SK-N-SH treated with all-trans-retinoic acid at 6 μM for 48 hours (cell line): ENCODE results near the gene BMPR2.
"Not testable (repeated sequence)": the region's sequence is repeated elsewhere in the genome, so short reads cannot be mapped to it uniquely, and the experiment has no call there.

Experiments
- ATAC-seq: fragments of 200-7000 bp; cut with Tn5 transposase; 3 replicates; pipeline ENCODE4 v1.9.1; 2020; ENCODE audit warnings: mild to moderate bottlenecking, moderate library complexity
- BACH2 ChIP-seq: fragments of 250-450 bp; sonication (Bioruptor Pico); IDR thresholded peaks from 2 replicates; pipeline ENCODE4 v1.9.0; 2021; ENCODE audit warnings: mild to moderate bottlenecking, borderline replicate concordance
- CREB5 ChIP-seq: fragments of 250-450 bp; sonication (Bioruptor Pico); IDR thresholded peaks from 2 replicates; pipeline ENCODE4 v1.5.1; 2020; ENCODE audit warnings: low read depth, mild to moderate bottlenecking, moderate library complexity
- CSRNP3 ChIP-seq: fragments of 250-450 bp; sonication (Bioruptor Pico); IDR thresholded peaks from 2 replicates; pipeline ENCODE4 v1.5.1; 2021; ENCODE audit warnings: mild to moderate bottlenecking, moderate library complexity
- ISL1 ChIP-seq: fragments of 250-450 bp; sonication (Bioruptor Pico); IDR thresholded peaks from 2 replicates; pipeline ENCODE4 v2.1.2; 2022; ENCODE audit warnings: mild to moderate bottlenecking, moderate library complexity
- PATZ1 ChIP-seq: fragments of 250-450 bp; sonication (Bioruptor Pico); IDR thresholded peaks from 2 replicates; pipeline ENCODE4 v1.8.0; 2020; ENCODE audit warnings: mild to moderate bottlenecking, moderate library complexity, borderline replicate concordance
- POU6F1 ChIP-seq: fragments of 250-450 bp; sonication (Bioruptor Pico); IDR thresholded peaks from 2 replicates; pipeline ENCODE4 v1.8.0; 2021; ENCODE audit warnings: low read depth, mild to moderate bottlenecking, moderate library complexity, borderline replicate concordance
- PPARA ChIP-seq: fragments of 250-450 bp; sonication (Bioruptor Pico); IDR thresholded peaks from 2 replicates; pipeline ENCODE4 v1.5.0; 2020; ENCODE audit warnings: mild to moderate bottlenecking, borderline replicate concordance
- RARB ChIP-seq: fragments of 250-450 bp; sonication (Bioruptor Pico); IDR thresholded peaks from 2 replicates; pipeline ENCODE4 v1.8.0; 2021; ENCODE audit warnings: mild to moderate bottlenecking, moderate library complexity
- TCF4 ChIP-seq: fragments of 250-450 bp; sonication (Bioruptor Pico); IDR thresholded peaks from 2 replicates; pipeline ENCODE4 v1.8.0; 2021; ENCODE audit warnings: mild to moderate bottlenecking, moderate library complexity, borderline replicate concordance
- TOX ChIP-seq: fragments of 250-450 bp; sonication (Bioruptor Pico); IDR thresholded peaks from 2 replicates; pipeline ENCODE4 v1.8.0; 2021; ENCODE audit warnings: mild to moderate bottlenecking, moderate library complexity, borderline replicate concordance
- TSHZ2 ChIP-seq: fragments of 250-450 bp; sonication (Bioruptor Pico); IDR thresholded peaks from 2 replicates; pipeline ENCODE4 v1.5.0; 2020; ENCODE audit warnings: mild to moderate bottlenecking, moderate library complexity
- ZNF565 ChIP-seq: fragments of 450-650 bp; formaldehyde crosslinking; conservative IDR thresholded peaks from 2 replicates; pipeline ENCODE4 v1.5.0; 2020; ENCODE audit warnings: low read depth, mild to moderate bottlenecking, moderate library complexity
- ZNF70 ChIP-seq: fragments of 450-650 bp; formaldehyde crosslinking; IDR thresholded peaks from 2 replicates; pipeline ENCODE4 v1.5.0; 2020; ENCODE audit warnings: mild to moderate bottlenecking, moderate library complexity
- ZNF8 ChIP-seq: fragments of 450-650 bp; formaldehyde crosslinking; IDR thresholded peaks from 2 replicates; pipeline ENCODE4 v1.5.0; 2020; ENCODE audit warnings: mild to moderate bottlenecking, moderate library complexity

BMPR2 gene

GRCh38 chr2:202495230-202495604 is 119.1 kb downstream of the BMPR2 start:
- TF ChIP-seq CSRNP3 (CRISPR knock-in tag), result no peak
- TF ChIP-seq BACH2 (CRISPR knock-in tag), result no peak
- no peak for TF ChIP-seq CREB5 (CRISPR knock-in tag)
- no peak for TF ChIP-seq RARB
- TF ChIP-seq PPARA (CRISPR knock-in tag), result no peak
- TF ChIP-seq ZNF70 (CRISPR knock-in tag), result no peak
- no peak for ATAC-seq

- ATAC-seq, result not testable (repeated sequence)
Observed at GRCh38 chr2:202496835-202497472, 120.8 kb downstream of the BMPR2 start.

- ATAC-seq, result not testable (repeated sequence)
Observed at GRCh38 chr2:202497473-202497866, 121.3 kb downstream of the BMPR2 start.

GRCh38 chr2:202499841-202500240 is 123.7 kb downstream of the BMPR2 start:
- not testable (repeated sequence) for ATAC-seq

GRCh38 chr2:202503276-202503675 is 127.1 kb downstream of the BMPR2 start:
- ATAC-seq, result not testable (repeated sequence)

- TF ChIP-seq POU6F1 (CRISPR knock-in tag), result no peak
- no peak for TF ChIP-seq CSRNP3 (CRISPR knock-in tag)
- no peak for TF ChIP-seq TCF4
- TF ChIP-seq ZNF8, result no peak
- TF ChIP-seq TOX (CRISPR knock-in tag), result no peak
- no peak for TF ChIP-seq ZNF565 (CRISPR knock-in tag)
- no peak for TF ChIP-seq TSHZ2 (CRISPR knock-in tag)
- no peak for TF ChIP-seq PPARA (CRISPR knock-in tag)
- no peak for TF ChIP-seq ISL1 (CRISPR knock-in tag)
- TF ChIP-seq PATZ1, result no peak
- TF ChIP-seq, all 23 proteins: peak for 0
Observed at GRCh38 chr2:202508686-202509085, 132.6 kb downstream of the BMPR2 start.

More at GRCh38 chr2:202508686-202509085, 132.6 kb downstream of the BMPR2 start:
- ATAC-seq, result no peak; the same call in 2 of the 3 replicates
